WERI-Rb-1 (cell line): Measurements from ENCODE around the gene TNFAIP2.

Experiments used
- DNase-seq: peaks from one replicate; pipeline ENCODE4 v3.0.0-alpha.2; 2020
- H3K27ac ChIP-seq: fragments of 250-450 bp; sonication (Bioruptor Pico); 2 replicates; pipeline ENCODE4 v1.5.1; 2020; ENCODE audit warnings: mild to moderate bottlenecking, moderate library complexity
- H3K27me3 ChIP-seq: fragments of 250-450 bp; sonication (Bioruptor Pico); 2 replicates; pipeline ENCODE4 v1.5.1; 2021; ENCODE audit warnings: mild to moderate bottlenecking, low read depth, moderate library complexity; ENCODE audit not compliant: insufficient read depth, severe bottlenecking
- H3K36me3 ChIP-seq: fragments of 250-450 bp; sonication (Bioruptor Pico); 2 replicates; pipeline ENCODE4 v1.5.1; 2020; ENCODE audit warnings: mild to moderate bottlenecking, moderate library complexity
- H3K4me3 ChIP-seq: 2 replicates; pipeline ENCODE4 v1.5.1; 2011; ENCODE audit warnings: low read depth, mild to moderate bottlenecking, control low read depth, low read length
- H3K9me3 ChIP-seq: fragments of 250-450 bp; sonication (Bioruptor Pico); 2 replicates; pipeline ENCODE4 v1.5.1; 2021; ENCODE audit warnings: mild to moderate bottlenecking, moderate library complexity; ENCODE audit not compliant: severe bottlenecking
- TF ChIP-seq, protein P1 (sequence below): IDR thresholded peaks from 2 replicates; pipeline ENCODE4 v1.5.1; 2011; ENCODE audit warnings: low read depth, mild to moderate bottlenecking, control low read depth, inconsistent platforms, low read length

TNFAIP2 gene, protein sequence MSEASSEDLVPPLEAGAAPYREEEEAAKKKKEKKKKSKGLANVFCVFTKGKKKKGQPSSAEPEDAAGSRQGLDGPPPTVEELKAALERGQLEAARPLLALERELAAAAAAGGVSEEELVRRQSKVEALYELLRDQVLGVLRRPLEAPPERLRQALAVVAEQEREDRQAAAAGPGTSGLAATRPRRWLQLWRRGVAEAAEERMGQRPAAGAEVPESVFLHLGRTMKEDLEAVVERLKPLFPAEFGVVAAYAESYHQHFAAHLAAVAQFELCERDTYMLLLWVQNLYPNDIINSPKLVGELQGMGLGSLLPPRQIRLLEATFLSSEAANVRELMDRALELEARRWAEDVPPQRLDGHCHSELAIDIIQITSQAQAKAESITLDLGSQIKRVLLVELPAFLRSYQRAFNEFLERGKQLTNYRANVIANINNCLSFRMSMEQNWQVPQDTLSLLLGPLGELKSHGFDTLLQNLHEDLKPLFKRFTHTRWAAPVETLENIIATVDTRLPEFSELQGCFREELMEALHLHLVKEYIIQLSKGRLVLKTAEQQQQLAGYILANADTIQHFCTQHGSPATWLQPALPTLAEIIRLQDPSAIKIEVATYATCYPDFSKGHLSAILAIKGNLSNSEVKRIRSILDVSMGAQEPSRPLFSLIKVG

DNA sequence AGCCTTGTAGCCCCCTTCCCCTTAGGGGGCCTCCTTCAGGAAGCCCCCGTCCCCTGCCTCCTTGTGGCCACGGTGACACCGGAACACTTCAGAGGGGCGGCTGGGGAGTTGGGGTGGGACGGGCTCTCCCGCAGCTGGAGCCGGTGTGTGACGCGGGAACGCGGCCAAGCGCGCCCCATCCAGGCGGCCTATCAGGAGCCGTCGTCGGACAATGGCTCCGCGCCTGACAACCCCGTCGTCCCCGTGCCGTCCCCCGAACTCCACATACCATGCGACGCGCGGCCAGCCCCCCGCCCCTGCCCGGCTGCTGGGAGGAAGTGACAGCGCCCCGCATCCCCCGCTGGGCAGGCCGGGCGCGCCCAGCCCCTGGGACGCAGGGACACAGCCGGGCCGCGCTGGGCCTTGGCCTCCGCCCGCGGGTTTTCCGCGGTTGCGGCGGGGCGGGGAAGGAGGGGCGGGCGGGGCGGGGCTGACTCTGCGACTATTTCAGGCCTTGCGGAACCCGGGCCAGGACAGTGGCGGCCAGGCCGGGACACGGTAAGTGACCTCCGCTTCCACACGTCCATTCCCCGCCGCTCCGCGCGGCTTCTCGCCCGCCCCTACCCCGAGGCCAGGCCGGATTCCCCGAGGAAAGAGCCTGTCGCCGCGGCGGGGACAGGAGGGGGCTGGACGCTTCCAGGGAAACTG, at the start of gene TNFAIP2:
Gene TNFAIP2, plus strand, starts transcription at position 515 of the 687 bp plus-strand sequence. CDS start 2,997 bp downstream, outside the sequence.
- Histone ChIP-seq H3K9me3 (no peaks in the 10 kb centered on the region), H3K27ac (peak within 1 kb of the TSS; percentile 52), H3K36me3 (no peaks in the 10 kb centered on the region), H3K4me3 (no peak within 1 kb of the TSS), H3K27me3 (no peaks in the 10 kb centered on the region)
- TF ChIP-seq, protein P1, sequence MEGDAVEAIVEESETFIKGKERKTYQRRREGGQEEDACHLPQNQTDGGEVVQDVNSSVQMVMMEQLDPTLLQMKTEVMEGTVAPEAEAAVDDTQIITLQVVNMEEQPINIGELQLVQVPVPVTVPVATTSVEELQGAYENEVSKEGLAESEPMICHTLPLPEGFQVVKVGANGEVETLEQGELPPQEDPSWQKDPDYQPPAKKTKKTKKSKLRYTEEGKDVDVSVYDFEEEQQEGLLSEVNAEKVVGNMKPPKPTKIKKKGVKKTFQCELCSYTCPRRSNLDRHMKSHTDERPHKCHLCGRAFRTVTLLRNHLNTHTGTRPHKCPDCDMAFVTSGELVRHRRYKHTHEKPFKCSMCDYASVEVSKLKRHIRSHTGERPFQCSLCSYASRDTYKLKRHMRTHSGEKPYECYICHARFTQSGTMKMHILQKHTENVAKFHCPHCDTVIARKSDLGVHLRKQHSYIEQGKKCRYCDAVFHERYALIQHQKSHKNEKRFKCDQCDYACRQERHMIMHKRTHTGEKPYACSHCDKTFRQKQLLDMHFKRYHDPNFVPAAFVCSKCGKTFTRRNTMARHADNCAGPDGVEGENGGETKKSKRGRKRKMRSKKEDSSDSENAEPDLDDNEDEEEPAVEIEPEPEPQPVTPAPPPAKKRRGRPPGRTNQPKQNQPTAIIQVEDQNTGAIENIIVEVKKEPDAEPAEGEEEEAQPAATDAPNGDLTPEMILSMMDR, result no peak
- no peak for DNase-seq

DNA sequence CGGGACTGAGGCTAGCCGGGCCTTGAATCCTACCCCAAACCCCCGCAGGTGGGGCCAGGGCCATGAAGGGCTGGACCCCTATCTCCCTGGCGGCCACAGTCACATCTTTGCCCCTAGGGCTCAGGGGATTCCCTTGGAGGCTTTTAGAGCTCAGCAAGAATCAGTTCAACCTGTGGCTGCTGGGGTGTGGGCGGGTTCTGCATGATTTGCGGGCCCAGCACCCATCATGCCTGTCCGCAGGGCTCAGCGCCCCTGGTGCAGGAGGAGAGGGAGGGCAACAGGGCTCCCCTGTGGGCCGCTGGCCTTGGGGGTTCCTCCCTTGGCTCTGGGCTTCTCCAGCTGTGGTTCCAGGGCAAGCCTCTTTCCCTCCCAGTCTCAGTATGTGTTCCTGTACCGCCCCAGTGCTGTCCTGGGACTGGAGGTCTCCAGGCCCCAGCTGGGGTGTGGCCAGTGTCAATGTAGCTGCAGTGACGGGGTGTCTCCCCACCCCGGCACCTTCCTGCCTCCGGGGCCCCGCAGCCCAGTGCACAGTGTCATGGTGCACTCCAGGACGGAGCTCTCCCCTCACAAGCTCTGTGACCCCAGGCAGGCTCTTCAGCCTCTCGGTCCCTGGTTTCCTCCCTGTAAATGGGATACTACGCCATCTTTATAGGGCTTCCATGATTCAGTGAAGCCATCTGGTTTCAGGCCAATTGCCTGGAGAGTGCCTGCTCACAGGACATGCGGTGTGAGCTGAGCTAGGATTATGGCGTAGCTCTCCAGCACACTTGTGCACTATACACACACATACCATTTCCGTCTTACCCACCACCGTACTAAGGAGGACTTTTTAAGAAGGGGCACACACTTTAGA, 49.2 kb upstream of the TNFAIP2 start:
- TF ChIP-seq, protein P1, result no peak
- Histone ChIP-seq H3K36me3 (no peaks in the 10 kb centered on the region), H3K4me3 (no peak overlapping the region), H3K27ac (peak overlapping the region; percentile 47), H3K27me3 (no peaks in the 10 kb centered on the region), H3K9me3 (no peaks in the 10 kb centered on the region)
- no peak for DNase-seq

DNA sequence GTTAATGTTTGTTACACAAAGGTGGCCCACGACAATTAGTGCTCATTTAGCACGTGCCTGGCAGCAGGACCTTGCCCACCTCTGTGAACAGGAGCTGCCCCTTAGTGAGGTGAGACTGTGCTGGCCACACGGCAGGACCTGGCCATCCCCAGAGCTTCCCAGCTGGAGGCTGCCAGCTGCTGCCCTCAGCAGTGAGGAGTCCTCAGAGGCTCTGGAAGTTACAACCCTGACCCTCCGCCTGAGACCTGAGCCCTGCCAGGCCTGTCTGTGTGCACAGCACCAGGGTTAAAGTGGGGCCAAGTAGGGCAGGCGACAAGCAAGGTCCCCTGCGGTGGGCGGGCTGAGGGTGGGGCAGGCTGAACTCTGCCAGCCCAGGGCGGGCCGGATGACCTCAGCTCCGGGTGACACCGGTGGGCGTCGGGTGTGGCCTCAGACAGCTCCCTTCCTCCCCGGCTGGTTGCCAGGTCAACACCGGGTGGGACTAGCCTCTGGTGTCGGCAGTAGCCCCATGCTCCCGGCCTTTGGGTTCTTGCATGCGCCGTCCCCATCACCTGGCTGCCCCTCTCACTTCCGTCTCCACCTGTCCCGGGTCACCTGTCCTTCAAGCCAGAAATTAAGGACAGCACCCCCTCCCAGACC, 48.4 kb upstream of the TNFAIP2 start:
- no peak for DNase-seq
- H3K4me3 ChIP-seq, result no peak overlapping the region
- H3K27ac ChIP-seq, result peak overlapping the region; percentile 47
- H3K27me3 ChIP-seq, result no peaks in the 10 kb centered on the region
- H3K9me3 ChIP-seq, result no peaks in the 10 kb centered on the region
- H3K36me3 ChIP-seq, result no peaks in the 10 kb centered on the region
- TF ChIP-seq, protein P1, result no peak

DNA sequence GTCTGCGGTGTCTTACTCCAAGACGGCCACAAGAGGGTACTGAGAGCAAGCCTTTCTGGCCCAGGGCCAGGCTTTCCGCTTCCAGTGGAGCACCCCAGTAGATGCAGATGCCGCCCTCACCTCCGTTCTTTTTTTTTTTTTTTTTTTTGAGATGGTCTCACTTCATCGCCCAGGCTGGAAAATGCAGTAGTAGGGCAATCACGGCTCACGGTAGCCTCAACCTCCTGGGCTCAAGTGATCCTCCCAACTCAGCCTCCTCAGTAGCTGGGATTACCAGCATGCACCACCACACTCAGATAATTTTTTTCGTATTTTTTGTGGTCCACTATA, 44.9 kb upstream of the TNFAIP2 start:
- Histone ChIP-seq H3K4me3 (no peak overlapping the region), H3K36me3 (no peaks in the 10 kb centered on the region), H3K9me3 (no peaks in the 10 kb centered on the region), H3K27me3 (no peaks in the 10 kb centered on the region), H3K27ac (no peak overlapping the region)
- TF ChIP-seq, protein P1, result peak; percentile 92
- peak; percentile 79 for DNase-seq
